ENCODE data around the gene DAD1.
A peak's percentile ranks its signal among the peaks of the same experiment; 100 is the strongest.

The DAD1 gene

GRCh38 chr14:22613106-22613695, 24.2 kb upstream of the DAD1 start:
- peak overlapping the region; percentile 60 for H3K27ac Mint-ChIP-seq
- no peaks in the 10 kb centered on the region for H3K27me3 Mint-ChIP-seq
- DNase-seq (no peak), ATAC-seq (replicated peaks) (no peak)
- peaks cover 0 to 2% of the 10 kb centered on the region in 2 donors for H3K9me3 Mint-ChIP-seq
- peaks cover 45 to 50% of the 10 kb centered on the region in 2 donors for H3K36me3 Mint-ChIP-seq
- H3K4me3 Mint-ChIP-seq: no peak overlapping the region
- peaks cover 3 to 9% of the 10 kb centered on the region in 2 donors for H3K4me1 Mint-ChIP-seq

DNA sequence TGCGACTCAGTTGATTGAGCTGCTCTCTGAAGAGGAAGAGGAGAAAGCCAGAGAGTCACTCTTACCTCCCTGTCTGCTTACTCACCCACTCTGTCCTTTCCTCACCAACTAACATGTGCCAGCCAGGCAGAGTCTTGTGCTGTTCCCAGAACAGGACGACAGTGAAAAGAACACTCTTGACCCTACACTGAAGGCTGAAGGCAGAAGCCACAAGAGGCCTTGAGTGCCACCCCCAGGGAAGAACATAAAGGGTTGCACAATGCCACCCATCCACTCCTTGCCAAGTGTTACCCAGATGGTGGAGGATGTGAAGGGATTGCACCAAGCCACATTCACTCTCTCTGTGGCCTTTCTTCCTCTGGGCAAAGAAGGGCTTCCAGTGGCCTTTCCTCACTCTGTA, 21.9 kb upstream of the DAD1 start:
- DNase-seq (no peak), ATAC-seq (replicated peaks) (no peak)
- Mint-ChIP-seq H3K27me3 (no peaks in the 10 kb centered on the region), H3K4me3 (no peak overlapping the region), H3K9me3 (no peaks in the 10 kb centered on the region), H3K36me3 (peaks cover 52 to 61% of the 10 kb centered on the region in 2 donors), H3K4me1 (peaks cover 3 to 9% of the 10 kb centered on the region in 2 donors), H3K27ac (no peak overlapping the region)

DNA sequence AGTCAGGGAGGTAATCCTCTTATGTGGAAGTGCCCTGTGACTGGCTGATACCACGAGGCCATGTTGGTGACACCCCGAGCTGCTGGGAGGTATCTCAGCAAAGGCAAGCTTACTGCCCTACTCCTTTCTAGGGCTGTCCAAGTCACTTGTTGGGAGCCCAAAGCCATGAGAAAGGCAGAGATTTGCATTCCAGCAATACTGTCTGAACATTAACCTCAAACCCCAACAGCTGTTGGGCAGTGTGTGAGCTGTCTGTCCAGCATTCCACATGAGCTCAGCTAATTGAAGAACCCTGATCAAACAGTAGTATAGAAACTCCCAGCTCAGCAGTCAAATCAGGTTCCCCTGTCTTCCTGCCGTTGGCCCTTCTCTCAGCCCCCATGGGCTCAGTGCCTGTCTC, 18.3 kb upstream of the DAD1 start:
- DNase-seq (no peak), ATAC-seq (replicated peaks) (no peak)
- Mint-ChIP-seq H3K4me1 (peaks cover under 1 to 7% of the 10 kb centered on the region in 2 donors), H3K4me3 (no peak overlapping the region), H3K36me3 (peaks cover 75 to 81% of the 10 kb centered on the region in 2 donors), H3K27ac (no peak overlapping the region), H3K9me3 (no peaks in the 10 kb centered on the region), H3K27me3 (no peaks in the 10 kb centered on the region)

GRCh38 chr14:22606380-22606779, 17.4 kb upstream of the DAD1 start:
- peaks cover 10 to 11% of the 10 kb centered on the region in 2 donors for H3K4me1 Mint-ChIP-seq
- no peaks in the 10 kb centered on the region for H3K9me3 Mint-ChIP-seq
- no peak for ATAC-seq (replicated peaks)
- H3K27ac Mint-ChIP-seq: peak overlapping the region; percentile 14
- no peak for DNase-seq
- no peaks in the 10 kb centered on the region for H3K27me3 Mint-ChIP-seq
- H3K4me3 Mint-ChIP-seq: no peak overlapping the region
- H3K36me3 Mint-ChIP-seq: peaks cover 77 to 80% of the 10 kb centered on the region in 2 donors

DNA sequence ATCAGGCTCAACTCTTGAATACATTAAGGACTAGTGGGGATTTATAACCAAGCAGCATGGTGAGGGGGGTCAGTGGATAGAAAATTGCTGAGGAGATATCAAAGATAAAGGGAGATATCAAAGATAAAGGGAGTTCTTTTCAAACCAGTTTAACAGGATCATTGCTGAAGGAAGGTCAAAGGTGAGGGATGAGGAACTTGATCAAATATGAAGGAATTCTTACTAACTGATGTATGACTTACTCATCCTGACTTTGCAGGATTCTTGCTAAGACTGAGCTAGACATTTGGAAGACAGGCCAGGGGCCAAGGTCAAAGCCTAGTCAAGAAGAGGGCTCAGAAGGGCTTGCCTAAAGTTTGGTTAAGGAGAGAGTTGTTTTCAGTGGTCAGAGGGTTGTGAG, 13.8 kb upstream of the DAD1 start:
- ATAC-seq (replicated peaks): no peak
- Mint-ChIP-seq H3K27me3 (no peaks in the 10 kb centered on the region), H3K27ac (no peak overlapping the region), H3K4me1 (peaks cover 25 to 39% of the 10 kb centered on the region in 2 donors), H3K4me3 (no peak overlapping the region), H3K9me3 (no peaks in the 10 kb centered on the region), H3K36me3 (peaks cover 56 to 71% of the 10 kb centered on the region in 2 donors)
- no peak for DNase-seq

- no peak overlapping the region for H3K4me3 Mint-ChIP-seq
- H3K4me1 Mint-ChIP-seq: peaks cover 25 to 39% of the 10 kb centered on the region in 2 donors
- no peaks in the 10 kb centered on the region for H3K27me3 Mint-ChIP-seq
- no peak overlapping the region for H3K27ac Mint-ChIP-seq
- ATAC-seq (replicated peaks) (no peak), DNase-seq (no peak)
- H3K9me3 Mint-ChIP-seq: no peaks in the 10 kb centered on the region
- H3K36me3 Mint-ChIP-seq: peaks cover 52 to 65% of the 10 kb centered on the region in 2 donors
Measured at GRCh38 chr14:22601996-22602395, 13.0 kb upstream of the DAD1 start.

DNA sequence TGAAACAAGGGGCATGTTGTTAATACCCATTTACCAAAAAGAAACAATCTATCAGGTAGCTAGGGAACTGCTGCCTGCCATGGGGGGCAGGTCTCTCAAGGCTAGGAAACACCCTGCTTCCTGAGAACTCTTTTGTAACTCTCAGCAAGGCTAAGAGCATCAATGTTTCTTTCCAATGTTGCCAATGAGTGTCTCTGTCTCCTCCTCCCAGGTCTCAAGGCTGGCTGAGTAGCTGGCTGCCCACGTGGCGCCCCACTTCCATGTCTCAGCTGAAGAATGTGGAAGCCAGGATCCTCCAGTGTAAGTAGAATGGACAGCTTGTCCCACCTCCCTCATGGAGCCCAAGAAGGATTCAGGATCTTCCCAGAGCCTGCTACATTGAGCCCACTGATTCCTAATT, 12.4 kb upstream of the DAD1 start:
- no peak overlapping the region for H3K4me3 Mint-ChIP-seq

DNA sequence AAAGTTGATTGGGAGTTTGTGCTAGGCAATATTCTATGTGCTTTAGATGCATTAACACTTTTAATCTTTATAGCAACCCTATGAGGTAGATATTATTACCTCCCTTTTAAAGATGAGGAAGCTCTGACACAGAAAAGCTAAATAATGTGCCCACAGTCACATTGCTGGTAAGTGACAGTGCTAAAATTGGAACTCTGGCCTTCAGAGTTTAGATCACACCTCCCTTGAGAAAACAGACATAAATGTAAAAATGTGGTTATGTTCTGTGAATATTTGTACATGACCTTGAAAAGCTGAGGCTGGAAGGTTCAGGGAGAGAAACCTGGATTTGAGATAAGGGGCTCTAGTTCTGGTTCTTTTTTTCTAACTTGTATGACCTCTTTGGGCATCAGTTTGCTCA, 11.0 kb upstream of the DAD1 start:
- H3K4me1 Mint-ChIP-seq: peaks cover 25 to 39% of the 10 kb centered on the region in 2 donors
- H3K27ac Mint-ChIP-seq: no peak overlapping the region
- peak overlapping the region; percentile 97 to 98 for H3K4me3 Mint-ChIP-seq
- no peaks in the 10 kb centered on the region for H3K9me3 Mint-ChIP-seq
- no peaks in the 10 kb centered on the region for H3K27me3 Mint-ChIP-seq
- H3K36me3 Mint-ChIP-seq: peaks cover 40 to 49% of the 10 kb centered on the region in 2 donors
- DNase-seq (no peak), ATAC-seq (replicated peaks) (peak; percentile 26 to 30)

More for the DNA sequence above, 12.4 kb upstream of the DAD1 start:
- no peaks in the 10 kb centered on the region for H3K9me3 Mint-ChIP-seq
- DNase-seq (no peak), ATAC-seq (replicated peaks) (no peak)
- H3K27ac Mint-ChIP-seq: no peak overlapping the region
- H3K36me3 Mint-ChIP-seq: peaks cover 52 to 62% of the 10 kb centered on the region in 2 donors
- peaks cover 25 to 39% of the 10 kb centered on the region in 2 donors for H3K4me1 Mint-ChIP-seq
- H3K27me3 Mint-ChIP-seq: no peaks in the 10 kb centered on the region

- Mint-ChIP-seq H3K4me1 (peaks cover 25 to 39% of the 10 kb centered on the region in 2 donors), H3K27ac (peak overlapping the region; percentile 84), H3K36me3 (peaks cover 34 to 42% of the 10 kb centered on the region in 2 donors), H3K9me3 (no peaks in the 10 kb centered on the region), H3K4me3 (peak overlapping the region; percentile 97 to 98), H3K27me3 (no peaks in the 10 kb centered on the region)
- ATAC-seq (replicated peaks): no peak
- no peak for DNase-seq
Measured at GRCh38 chr14:22599349-22599748, 10.3 kb upstream of the DAD1 start.

GRCh38 chr14:22598896-22599244, 9.8 kb upstream of the DAD1 start:
- Mint-ChIP-seq H3K9me3 (no peaks in the 10 kb centered on the region), H3K36me3 (peaks cover 29 to 41% of the 10 kb centered on the region in 2 donors), H3K27me3 (no peaks in the 10 kb centered on the region), H3K27ac (peak overlapping the region; percentile 95), H3K4me3 (peak overlapping the region; percentile 97 to 98), H3K4me1 (peaks cover 25 to 39% of the 10 kb centered on the region in 2 donors)
- peak; percentile 6 for DNase-seq
- peak; percentile 71 to 75 for ATAC-seq (replicated peaks)

- Mint-ChIP-seq H3K36me3 (peaks cover 23 to 35% of the 10 kb centered on the region in 2 donors), H3K27ac (peak within 1 kb of the TSS; percentile 95), H3K4me1 (peaks cover 28 to 43% of the 10 kb centered on the region in 2 donors), H3K4me3 (peak within 1 kb of the TSS; percentile 97 to 98), H3K9me3 (no peaks in the 10 kb centered on the region), H3K27me3 (no peaks in the 10 kb centered on the region)
- ATAC-seq (replicated peaks): peak; percentile 93 to 95
- peak; percentile 58 for DNase-seq
Measured at GRCh38 chr14:22598099-22598895, 9.3 kb upstream of the DAD1 start, which contains the start of gene ABHD4. Gene ABHD4, plus strand, starts transcription at chr14:22598300. Its CDS starts 7 bp downstream, at chr14:22598307.

DNA sequence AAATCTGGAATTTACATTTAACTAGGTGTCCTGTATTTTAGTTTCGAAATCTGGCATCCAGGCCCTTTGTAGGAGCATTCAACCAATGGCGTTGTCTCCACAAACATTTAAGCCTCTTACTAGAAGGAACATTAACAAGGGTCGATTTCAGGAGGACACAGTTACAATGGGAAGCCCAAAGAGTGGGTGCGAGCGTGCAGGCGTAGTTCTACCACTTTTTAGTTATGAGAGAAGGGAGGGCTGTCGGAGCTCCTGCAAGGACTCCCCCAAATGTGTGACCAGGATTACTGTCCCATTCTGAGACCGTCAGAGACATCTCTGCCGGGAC, 8.7 kb upstream of the DAD1 start:
- no peaks in the 10 kb centered on the region for H3K27me3 Mint-ChIP-seq
- no peaks in the 10 kb centered on the region for H3K9me3 Mint-ChIP-seq
- peaks cover 28 to 49% of the 10 kb centered on the region in 2 donors for H3K4me1 Mint-ChIP-seq
- no peak overlapping the region for H3K27ac Mint-ChIP-seq
- H3K36me3 Mint-ChIP-seq: peaks cover 18 to 29% of the 10 kb centered on the region in 2 donors
- peak overlapping the region; percentile 97 to 98 for H3K4me3 Mint-ChIP-seq
- DNase-seq (no peak), ATAC-seq (replicated peaks) (peak; percentile 39 to 41)

GRCh38 chr14:22597265-22597664, 8.2 kb upstream of the DAD1 start:
- Mint-ChIP-seq H3K4me1 (peaks cover 25 to 49% of the 10 kb centered on the region in 2 donors), H3K27me3 (no peaks in the 10 kb centered on the region), H3K36me3 (peaks cover 13 to 25% of the 10 kb centered on the region in 2 donors), H3K27ac (no peak overlapping the region), H3K9me3 (no peaks in the 10 kb centered on the region), H3K4me3 (peak overlapping the region in 1 of 2 donors; percentile 98)
- DNase-seq: no peak
- ATAC-seq (replicated peaks): no peak

- DNase-seq: no peak
- H3K27ac Mint-ChIP-seq: no peak overlapping the region
- no peaks in the 10 kb centered on the region for H3K27me3 Mint-ChIP-seq
- H3K36me3 Mint-ChIP-seq: peaks cover 5 to 16% of the 10 kb centered on the region in 2 donors
- H3K4me3 Mint-ChIP-seq: no peak overlapping the region
- H3K4me1 Mint-ChIP-seq: peaks cover 22 to 41% of the 10 kb centered on the region in 2 donors
- ATAC-seq (replicated peaks): no peak
- no peaks in the 10 kb centered on the region for H3K9me3 Mint-ChIP-seq
Measured at GRCh38 chr14:22596354-22596879, 7.4 kb upstream of the DAD1 start.
